HG03432 (cell line): ENCODE measurements around the gene PEF1.

Experiments used
- ATAC-seq: cut with Tn5 transposase; IDR thresholded peaks from one replicate; pipeline ENCODE4 v1.9.1; 2021; ENCODE audit warnings: mild to moderate bottlenecking, moderate library complexity; ENCODE audit not compliant: unreplicated experiment

PEF1 gene

DNA sequence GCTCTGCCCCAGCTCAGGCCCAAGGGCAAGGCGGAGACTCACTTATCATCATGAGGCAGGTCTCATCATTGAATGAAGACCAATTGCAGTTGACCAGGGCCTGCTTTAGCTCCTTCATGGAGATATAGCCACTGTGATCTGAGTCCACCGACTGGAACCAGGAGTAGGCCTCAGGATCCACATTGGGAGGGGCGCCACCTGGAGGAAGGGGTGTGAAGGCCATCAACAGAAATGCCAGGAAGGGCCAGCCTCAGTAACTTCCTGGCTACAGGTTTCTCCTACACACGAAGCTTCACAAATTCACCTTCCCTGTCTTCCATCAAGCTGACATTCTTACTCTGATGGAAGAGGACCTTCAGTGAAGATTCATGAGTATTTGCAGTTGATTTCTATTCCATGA is 11.6 kb downstream of the PEF1 start:
- ATAC-seq, result no peak

DNA sequence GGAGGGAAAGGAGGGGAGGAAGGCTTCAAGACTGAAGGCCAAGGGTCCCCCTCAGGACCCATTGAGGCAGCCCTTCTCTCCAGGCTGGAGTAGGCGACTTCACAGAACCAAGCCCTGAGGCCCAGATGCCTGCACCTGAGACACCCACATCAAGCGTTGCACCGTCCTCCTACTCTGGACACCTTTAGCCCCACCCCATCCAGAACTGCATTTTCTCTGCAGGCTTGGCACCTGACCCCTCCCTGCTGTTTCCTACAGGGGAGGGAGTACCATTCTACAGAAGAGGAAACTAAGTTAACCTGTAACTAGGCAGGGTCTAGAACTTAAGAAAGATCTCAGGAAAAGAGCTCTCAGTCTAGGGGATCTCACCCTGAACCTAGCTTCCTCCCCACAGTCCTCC is 12.0 kb downstream of the PEF1 start:
- no peak for ATAC-seq

DNA sequence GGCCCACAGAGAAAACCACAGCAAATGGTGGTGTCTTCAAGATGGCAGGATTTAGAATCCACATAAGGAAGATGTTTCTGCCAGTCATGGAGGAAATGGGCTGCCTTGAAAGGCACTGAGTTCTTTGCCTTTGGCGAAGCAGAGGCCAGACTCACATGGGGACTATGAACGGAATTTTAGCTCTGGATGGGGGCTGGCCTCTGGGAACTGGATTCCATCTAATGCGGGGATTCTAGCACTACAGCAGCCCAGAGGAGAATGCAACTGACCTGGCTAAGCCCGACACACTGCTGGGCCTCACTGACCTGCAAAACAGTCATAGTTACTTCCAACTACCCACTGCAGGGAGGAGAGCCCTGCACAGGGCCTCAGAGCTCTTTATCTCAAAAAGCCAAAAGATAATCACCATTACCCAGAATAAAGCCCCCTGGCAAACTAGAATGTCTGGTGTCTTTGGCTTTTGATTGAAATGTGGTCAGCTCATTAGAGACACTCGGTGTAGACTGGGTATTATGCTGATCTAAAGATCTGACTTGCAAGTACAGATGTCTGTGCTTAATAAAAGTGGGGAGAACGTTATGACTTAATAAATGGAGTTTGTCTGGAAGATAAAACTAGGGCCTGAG is 15.6 kb downstream of the PEF1 start:
- no peak for ATAC-seq

DNA sequence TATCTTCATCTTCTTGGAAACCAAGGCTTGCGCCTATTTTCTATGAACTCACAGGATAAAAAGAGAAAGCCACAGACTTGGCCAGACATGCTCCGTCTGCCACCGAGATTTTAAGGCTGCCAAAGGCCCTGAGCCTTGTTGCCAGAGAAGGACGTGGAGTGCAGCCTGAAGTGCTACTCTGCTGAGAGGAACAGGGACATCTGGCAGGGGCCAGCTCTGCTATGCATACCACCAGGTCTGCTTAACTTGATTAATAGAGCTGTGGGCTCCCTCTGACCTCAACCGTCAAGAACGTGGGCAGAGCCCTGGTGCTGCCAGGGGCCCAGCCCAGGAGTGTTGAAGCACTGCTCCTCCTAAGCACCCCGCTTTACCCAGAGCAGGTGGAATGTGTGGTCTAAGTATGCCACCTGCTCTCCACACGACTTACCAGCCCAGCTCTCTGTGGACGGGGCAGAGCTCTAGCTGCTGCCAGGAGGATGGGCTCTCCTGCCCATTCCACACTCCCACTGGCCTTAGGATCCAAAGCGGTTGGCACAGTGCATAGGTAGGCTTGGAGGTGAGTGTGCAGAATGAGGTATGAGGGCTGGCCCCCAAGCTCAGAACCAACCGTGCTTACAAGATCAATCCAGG is 16.6 kb downstream of the PEF1 start:
- ATAC-seq, result no peak

DNA sequence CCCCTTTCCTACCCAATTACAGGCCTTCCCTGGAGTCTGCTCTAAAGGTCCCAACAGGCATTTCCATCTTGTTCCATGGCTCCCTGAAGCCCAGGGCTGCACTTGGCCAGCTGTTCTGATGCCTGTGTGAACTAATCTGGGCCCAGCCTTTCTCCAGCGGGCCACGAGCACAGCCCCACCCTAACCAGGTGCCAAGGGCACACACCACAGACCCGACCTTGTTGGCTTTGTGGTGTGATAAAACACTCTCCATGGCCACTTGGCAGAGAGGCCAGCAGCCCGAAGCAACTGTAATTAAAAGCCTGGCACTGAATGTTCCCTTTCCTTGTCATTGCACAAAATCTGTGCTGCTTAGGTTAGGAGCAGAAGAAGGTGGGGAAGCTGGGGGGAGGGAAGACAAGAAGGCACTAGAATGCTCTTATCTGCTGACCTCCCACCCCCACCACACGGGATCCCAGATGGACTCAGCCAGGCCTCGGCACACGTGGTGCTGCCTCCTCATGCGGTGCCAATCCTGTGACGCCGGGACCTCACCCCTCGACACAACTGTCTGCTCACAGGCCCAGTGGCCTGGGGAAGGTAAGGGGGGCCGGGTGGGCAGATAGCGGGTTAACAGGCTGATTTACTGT is 17.3 kb downstream of the PEF1 start:
- no peak for ATAC-seq

DNA sequence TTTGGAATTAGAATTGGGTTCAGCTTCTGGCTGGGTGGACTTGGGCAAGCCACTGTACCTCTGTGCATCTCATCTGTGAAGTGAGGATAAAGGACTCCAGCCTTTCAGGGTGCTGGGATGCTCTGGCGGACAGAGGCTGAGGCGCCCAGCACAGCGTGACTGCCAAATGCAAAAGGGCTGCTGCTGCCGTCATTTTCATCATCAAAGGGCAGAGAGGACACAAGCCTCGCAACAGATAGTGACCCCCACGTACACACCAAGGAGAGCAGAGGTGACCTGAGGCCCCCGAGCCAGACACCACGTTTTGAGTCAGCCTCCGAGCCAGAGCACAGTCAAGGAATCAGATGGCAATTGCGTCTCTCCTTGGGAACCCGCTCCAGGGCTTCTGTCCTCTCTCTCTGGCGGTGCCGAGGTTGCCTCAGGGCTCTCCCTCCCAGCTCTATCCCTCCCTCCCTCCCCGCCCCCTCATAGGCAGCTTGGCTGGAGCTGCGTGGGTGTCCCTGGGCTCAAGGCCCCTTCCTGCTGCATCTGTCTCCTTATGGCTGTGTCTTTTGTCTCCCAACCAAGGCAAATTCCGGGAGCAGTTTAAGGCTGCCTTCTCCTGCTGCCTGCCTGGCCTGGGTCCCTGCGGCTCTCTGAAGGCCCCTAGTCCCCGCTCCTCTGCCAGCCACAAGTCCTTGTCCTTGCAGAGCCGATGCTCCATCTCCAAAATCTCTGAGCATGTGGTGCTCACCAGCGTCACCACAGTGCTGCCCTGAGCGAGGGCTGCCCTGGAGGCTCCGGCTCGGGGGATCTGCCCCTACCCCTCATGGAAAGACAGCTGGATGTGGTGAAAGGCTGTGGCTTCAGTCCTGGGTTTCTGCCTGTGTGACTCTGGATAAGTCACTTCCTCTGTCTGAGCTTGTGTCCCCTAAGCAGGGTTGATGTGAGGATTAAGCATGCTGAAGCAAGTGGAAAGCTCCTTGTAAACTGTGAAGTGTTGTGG is 18.2 kb downstream of the PEF1 start:
- no peak for ATAC-seq

DNA sequence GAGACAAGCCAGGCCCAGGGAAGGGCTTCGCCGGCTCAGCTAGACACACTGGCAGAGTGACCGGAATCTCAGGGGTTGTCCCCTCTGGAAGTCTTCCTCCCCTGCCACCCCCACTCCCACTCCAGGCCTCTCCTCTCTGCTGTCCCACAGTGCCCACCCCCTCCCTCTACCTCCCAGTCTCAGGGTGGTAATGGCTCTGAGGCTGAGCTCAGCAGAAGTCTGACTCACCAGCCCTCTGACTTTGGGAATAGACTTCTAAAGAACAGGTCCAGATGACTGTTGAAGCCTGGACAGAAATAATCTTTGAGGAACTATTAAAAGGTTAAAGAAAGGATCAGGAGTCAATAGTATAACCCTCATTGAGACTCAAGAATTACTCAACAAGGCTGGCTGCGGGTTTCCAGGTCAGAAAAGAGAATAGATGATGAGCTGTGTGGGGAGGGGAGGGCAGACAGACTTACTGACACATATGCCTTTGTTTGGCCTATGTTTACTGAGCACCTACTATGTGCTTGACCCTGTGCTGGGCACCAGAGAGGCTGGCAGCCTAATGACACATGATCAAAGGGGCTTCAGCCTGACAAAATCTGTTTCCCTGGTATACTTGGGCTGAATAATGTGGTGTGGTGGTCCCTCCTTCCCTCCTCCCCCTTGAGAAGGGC is 19.0 kb downstream of the PEF1 start:
- ATAC-seq, result no peak

DNA sequence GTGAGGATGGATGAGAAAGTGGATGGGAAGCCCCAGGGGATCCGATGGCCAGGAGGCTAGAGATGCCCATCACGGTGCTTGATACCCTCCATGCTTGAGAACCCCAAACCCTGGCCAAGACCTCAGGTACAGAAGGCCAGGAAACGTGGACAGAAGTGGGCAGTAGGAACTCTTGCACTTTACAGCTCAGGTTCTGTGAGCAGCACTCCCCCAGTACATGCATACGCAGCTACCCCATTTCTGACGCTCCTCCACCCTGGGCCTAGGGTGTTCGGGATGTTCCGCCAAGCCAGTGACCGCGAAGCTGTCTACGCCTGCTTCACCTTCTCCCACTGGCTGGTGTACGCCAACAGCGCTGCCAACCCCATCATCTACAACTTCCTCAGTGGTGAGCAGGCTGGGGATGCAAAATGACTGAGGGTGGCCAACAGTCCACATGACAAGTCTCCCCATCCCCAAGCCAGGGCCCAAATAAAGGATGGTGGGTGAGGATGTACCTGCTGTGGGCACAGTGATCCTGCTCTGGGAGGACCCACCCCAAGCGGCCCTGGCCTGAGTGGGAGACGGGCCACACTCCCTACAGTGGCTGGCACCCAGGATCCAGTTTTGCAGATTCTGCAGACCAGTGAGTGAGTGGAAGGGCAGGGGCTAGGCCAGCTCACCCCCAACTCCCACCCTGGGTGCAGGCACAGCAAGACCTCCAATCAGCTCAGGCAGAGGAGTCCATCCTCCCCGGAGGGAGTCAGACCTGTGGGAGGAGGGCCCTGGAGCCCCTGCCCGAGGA is 19.8 kb downstream of the PEF1 start:
- no peak for ATAC-seq

DNA sequence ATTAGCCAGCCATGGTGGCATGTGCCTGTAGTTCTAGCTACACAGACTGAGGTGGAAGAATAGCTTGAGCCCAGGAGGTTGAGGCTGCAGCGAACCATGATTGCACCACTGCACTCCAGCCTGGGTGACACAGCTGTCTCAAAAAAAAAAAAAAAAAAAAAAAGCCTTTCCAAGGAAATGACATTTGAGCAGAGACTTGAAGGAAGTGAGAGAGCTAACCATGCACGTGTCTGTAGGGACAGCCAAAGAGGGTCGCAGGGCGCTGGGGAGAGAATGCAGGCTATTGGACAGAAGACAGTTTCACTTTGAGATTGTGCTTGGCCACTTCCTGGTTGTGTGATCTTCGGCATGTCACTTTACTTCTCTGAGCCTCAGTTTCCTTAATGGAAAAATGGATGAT is 20.4 kb downstream of the PEF1 start:
- ATAC-seq, result no peak

DNA sequence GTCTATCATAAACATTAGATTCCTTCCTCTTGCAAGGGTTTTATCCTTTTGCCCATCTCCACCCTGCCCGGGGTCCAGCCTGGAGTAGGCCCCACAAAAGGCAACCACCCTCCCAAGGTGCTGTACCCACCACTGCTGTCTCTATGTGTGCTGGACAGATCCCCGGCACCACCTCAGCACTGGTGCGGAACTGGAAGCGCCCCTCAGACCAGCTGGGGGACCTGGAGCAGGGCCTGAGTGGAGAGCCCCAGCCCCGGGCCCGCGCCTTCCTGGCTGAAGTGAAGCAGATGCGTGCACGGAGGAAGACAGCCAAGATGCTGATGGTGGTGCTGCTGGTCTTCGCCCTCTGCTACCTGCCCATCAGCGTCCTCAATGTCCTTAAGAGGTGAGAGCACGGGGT is 21.3 kb downstream of the PEF1 start:
- no peak for ATAC-seq

DNA sequence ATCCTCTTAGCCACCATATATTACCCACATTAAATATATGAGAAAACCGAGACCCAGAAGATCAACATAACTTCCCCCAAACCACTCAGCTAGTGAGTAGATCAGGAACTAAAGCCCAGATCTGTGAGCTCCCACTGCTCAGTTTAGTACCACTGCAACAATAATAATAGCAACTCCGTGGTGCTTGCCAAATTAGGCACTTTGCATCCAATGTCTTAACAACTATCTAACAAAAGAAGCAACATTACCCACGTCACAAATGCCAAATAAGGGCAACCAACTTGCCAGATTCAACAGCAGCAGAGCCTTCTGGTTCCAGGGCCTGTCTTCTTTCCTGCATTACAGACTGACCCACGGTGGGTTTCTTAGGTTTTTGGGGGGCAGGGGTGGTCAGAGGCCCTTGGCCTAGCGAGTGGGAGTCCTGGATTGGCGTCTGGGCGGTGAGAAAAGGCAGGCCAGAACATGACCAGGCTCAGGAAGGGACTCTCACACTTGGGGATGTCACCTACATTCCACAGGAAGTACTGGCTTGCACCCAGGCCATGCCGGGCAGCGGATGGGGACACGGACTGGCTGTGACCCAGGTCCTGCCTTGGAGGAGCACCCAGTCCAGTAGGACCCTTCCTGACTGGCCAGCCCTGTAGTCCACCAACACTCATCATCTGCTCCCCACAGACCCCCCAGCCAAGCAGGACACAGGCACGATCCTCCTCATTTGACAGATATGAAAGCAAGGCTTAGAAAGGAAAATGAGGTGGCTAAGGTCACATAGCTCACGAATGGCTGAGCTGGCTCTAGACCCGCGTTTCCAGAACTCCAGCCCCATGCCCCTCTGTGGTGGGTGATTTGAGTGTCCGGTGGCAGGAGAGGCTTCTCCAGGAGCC is 22.6 kb downstream of the PEF1 start:
- no peak for ATAC-seq

DNA sequence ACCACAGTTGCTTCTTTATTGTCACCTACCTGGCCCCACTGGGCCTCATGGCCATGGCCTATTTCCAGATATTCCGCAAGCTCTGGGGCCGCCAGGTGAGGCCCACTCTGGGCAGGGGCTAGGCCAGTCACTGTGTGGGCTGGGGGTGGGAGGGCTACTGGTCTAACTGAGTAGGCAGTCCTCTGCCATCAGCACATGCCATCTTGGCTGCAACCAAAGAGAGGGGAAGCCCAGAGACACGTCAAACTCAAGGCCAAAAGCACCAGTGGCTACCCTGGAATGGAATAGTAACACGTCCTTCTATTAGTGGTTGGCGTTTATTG is 23.2 kb downstream of the PEF1 start:
- no peak for ATAC-seq

DNA sequence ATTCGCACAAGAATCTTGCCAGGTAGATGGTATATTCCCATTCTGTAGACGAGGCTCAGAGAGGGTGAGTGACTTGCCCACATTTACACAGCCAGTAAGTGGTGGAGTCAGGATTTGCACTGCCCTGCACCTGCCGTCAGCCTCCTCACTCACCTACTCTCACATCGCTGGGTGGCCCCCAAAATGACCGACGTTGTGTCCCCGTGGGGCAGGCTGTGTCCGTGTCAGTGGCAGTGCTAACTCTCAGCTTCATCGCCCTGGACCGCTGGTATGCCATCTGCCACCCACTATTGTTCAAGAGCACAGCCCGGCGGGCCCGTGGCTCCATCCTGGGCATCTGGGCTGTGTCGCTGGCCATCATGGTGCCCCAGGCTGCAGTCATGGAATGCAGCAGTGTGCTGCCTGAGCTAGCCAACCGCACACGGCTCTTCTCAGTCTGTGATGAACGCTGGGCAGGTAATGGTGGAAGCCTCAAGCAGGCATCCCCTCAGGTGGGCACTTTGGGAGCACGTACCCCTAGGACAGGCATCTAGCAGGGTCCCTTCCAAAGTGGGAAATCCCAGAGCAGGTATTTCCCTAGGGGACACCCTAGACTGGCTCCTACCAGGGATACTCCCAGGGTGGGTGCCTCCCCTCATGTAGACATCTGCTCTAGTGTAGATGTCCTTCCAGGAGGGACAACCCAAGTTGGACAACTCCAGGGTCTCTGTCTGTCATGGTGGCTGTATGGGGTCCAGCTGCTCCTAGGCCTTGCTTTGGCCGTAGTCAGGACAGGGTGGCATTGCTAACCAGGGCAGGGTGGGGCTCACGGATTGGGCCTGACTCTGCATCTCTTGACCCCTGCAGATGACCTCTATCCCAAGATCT is 23.8 kb downstream of the PEF1 start:
- no peak for ATAC-seq

DNA sequence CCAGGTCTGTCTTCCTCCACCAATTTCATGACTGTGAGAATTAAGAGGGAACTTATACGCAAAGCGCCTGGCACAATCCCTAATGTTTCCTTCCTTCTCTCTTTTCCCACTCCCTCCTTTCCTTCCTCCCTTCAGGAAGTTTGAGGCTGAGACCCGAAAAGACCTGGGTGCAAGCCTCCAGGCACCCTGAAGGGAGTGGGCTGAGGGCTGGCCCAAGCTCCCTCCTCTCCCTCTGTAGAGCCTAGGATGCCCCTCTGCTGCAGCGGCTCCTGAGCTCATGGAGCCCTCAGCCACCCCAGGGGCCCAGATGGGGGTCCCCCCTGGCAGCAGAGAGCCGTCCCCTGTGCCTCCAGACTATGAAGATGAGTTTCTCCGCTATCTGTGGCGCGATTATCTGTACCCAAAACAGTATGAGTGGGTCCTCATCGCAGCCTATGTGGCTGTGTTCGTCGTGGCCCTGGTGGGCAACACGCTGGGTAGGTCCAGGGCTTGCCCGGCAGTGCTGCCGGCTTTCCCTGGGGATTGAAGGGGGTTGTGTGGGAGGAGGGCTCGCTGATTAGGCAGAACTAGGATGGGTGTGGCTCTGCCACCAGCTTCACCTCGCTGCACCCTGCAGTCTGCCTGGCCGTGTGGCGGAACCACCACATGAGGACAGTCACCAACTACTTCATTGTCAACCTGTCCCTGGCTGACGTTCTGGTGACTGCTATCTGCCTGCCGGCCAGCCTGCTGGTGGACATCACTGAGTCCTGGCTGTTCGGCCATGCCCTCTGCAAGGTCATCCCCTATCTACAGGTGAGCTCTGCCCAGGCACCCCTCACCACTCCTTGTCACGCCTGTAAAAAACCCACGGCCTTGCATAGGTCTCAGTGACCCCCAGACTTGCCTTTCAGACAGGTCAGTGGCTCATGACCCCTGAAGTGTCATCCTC is 25.5 kb downstream of the PEF1 start:
- ATAC-seq, result no peak

DNA sequence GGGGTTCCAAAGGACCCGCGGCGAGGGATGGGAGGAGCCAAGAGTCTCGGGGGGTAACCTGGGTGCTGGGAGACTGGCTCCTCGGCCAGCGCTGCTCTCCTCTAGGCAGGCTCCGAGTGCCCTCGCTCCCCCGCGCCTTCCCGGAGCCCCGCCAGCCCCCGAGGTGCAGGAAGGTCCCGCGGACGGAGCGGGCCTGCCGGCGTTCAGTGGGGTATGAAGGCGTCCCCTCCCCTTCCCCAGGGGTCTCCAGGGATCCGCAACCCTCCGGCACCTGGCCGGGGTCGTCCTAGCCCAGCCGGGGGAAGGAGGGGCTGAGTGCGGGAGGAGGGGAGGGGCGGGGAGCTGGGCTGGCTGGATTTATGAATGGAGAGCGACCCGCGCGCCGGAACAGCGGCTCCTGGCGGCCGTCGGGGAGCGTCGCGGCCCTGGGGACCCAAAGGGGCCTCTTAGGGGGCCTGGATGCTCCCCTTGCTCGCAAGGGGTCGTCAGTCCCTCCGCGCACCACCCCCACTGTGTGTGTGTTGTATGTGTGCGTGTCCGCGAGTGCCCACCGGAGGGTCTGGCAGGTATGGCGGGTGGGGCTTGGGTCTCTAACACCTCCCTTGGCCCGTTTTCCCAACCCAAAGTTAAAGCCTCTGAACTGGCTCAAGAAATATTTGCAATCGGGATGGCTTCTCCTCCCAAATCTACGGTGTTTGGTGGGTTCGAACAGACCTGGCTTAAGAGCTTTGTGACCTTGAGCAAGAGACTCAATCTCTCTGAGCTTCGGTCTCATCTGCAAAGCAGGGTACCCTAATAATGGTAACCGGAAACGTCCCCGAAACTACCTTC is 26.5 kb downstream of the PEF1 start:
- peak; percentile 54 for ATAC-seq

DNA sequence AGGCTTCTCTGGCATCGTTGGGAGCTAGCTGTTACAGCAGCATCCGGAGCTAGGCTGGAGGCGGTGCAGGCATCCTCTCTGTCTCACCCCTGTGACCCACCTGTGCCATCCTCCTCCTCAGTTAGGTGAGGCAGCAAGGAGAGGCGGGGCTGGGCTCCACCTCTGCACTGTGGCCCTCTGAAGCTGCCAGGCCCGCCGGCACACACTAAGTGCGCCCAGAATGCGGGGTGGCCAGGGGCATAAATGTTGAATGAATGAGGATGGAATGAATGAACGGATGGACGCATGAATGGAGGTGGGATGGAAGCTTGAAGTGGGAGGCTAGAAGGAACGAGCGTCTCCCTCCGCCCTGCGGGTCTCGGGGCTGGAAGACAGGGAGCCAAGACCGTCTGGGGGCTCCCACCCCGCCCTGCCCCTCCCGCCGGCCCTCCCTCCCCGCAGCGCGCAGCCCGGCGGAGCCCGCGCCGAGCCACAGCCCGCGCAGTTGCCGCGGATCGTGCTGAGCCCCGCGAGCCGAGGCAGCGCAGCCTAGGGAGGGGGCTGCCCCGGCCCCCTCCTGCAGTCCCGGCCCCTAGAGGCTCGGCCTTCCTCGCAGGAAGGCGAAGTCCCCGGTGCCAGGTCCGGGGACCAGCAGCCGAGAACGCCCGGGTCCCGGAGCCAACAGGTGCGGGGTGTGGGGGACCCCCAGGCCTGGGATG is 27.3 kb downstream of the PEF1 start, which contains the start of gene HCRTR1:
Gene HCRTR1 (plus strand): TSS at position 472 of the 698 bp plus-strand sequence. CDS start 1,504 bp downstream, outside the sequence.
- peak; percentile 24 for ATAC-seq
